GDM1 (cell line): ENCODE measurements around the gene MYO3A.
"Not testable (repeated sequence)": the region's sequence is repeated elsewhere in the genome, so short reads cannot be mapped to it uniquely, and the experiment has no call there.

Experiments used
- DNase-seq: peaks from one replicate; lab custom pipeline; 2025; lab: John Stamatoyannopoulos, UW

Gene MYO3A

GRCh38 chr10:25988583-25988982, 54.6 kb downstream of the MYO3A start:
- no peak for DNase-seq

GRCh38 chr10:25989951-25990350, 55.9 kb downstream of the MYO3A start:
- no peak for DNase-seq

DNA sequence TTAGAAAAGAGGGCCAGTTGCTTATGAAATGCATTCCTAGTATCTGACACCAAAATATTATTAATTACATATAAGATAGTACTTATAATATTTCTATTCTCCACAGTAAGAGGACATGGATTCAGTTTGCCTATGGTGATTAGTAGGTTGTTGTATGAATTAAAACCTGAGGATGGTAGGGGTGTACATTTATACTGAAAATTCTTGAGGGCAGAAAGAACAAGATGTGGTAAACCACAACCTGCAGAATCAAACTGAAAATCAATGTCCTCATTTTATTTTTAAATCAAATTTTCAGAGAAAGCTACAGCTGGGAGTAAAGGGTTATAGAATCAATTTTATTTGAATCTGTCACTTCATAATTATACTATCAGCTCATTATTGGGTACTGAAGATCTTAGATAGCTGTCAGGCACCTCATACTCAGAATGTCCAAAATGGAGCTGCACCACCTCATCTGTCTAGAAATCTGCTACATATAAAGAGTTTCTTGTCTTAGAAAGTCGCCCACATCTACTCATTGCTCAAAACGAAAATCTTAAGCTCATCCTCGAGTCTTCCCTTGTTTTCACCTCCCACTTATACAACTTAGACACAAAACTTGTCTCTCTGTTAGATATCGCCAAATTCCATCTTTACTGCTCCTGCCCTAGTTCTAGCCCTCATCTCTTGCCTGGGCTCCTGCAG, 65.4 kb downstream of the MYO3A start:
- DNase-seq: no peak

DNA sequence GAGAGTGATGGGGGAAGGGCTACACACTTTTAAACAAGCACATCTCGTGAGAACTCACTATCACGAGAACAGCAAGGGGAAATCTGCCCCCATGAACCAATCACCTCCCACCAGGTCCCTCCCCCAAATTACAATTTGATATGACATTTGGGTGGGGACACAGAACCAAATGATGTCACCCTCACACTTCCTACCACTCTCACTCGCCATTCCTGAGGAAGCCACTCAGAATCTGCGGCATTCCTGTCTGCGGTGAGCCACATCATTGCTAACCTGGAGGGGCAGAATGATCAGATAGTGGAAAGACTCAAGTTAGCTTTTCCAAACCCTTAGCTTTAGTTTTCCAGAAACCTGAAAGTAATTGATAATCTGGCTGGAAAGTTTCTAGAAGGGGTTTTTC, 66.9 kb downstream of the MYO3A start:
- no peak for DNase-seq

DNA sequence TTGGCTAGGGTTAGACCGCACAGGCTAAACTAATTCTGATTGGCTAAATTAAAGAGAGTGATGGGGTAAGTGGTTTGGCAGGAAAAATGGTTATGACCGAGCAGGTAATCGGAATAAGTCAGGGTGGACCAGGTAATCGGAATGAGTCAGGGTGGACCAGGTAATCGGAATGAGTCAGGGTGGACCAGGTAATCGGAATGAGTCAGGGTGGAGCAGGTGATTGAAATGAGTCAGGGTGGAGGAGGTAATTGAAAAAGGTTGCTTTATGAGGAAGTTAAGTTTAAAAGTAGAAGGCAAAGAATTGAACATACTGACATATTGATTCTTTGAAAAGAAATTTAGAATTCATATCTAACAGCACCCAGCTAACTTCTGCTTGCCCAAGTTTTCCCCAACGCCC, 68.4 kb downstream of the MYO3A start:
- not testable (repeated sequence) for DNase-seq

DNA sequence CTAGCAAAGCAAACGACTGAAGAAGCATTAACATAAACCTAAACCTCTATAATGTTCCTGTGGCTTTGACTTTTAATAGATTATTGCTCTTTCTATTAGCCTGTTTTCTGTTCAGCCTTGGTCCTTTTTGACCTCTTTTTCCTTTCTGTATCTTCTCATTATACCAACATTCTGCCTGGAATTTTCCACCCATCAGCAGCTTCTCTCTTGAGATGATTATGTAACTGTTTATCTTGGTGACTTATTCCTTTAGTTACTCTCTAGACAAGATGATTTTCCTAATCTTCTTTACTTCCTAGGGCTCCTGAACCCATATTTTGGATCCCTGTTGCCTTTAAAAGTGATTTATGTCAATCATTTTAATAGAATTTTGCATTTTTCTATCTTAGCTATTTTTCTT, 81.1 kb downstream of the MYO3A start:
- no peak for DNase-seq

- no peak for DNase-seq
These were observed 88.8 kb downstream of the MYO3A start for GRCh38 chr10:26022831-26023230.

- DNase-seq: no peak
These were observed 90.3 kb downstream of the MYO3A start for GRCh38 chr10:26024303-26024702.

DNA sequence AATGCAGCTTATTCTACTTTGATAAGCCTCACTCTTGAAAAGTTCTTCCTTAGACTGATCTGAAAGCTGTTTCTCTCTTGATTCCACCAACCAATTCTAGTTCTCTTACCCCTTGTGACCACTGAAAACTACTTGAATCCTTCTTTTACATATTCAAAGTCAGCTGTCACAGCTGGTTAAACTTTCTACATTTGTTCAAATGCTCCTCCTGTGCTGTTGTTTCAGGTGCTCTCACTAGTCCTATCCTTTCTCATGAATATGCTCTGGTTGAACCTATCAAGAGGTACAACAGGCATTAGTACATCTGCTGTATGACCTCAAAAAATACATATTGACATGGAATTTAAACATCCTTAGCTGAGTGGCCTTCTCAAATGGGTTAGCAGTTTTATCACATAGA, 91.5 kb downstream of the MYO3A start:
- DNase-seq: no peak

GRCh38 chr10:26029858-26030257, 95.8 kb downstream of the MYO3A start:
- DNase-seq: no peak

- DNase-seq: no peak
These were observed 97.3 kb downstream of the MYO3A start for GRCh38 chr10:26031300-26031699.

DNA sequence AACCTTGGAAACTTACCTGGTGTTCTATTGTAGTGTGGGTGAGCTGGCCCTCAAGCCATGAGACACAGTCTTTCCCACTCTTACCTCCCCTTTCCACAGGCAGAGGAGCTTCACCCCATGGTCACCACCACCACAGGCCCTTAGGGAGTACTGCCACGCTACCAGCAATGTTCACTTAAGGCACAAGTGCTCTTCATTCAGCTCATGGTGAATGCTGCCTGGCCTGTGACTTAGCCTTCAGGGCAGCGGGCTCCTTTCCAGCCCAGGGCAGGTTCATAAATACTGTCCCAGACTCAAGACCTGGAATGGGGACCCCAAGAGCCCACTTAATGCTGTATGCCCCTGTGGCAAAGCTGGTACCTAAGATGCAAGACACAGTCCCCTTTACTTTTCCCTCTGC, 109.4 kb downstream of the MYO3A start:
- no peak for DNase-seq

DNA sequence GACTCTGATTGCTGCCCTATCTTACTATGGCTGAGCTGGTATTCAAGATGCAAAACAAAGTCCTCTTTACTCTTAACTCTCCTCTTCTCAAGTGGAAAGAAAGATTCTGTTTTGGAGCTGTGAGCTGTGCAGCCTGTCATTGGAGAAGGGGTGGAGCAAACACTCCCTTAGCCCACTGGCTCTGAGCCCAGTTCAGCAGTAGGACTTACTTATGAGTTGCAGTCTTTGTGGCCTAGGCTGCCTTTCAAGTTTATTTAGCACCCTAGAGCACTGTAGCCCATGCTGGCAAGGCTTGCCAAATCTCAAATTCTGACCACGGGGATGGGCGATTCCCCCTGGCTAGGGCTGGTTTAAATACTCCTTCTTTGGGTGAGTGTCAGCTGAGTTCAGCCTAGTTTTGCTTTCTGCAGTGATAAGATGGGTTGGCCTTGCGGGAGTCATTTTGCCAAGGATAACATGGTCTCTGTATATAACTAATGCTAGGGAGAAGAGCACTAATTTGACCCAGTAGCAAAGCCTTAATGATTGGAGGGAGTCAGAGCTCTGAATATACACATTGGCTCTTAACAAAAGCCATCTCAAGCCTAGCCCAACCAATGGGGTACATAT, 110.2 kb downstream of the MYO3A start:
- no peak for DNase-seq

- no peak for DNase-seq
These were observed 112.2 kb downstream of the MYO3A start for GRCh38 chr10:26046073-26046700.

GRCh38 chr10:26048756-26049155, 114.7 kb downstream of the MYO3A start:
- DNase-seq: no peak

GRCh38 chr10:26052326-26052725, 118.3 kb downstream of the MYO3A start:
- DNase-seq: no peak

DNA sequence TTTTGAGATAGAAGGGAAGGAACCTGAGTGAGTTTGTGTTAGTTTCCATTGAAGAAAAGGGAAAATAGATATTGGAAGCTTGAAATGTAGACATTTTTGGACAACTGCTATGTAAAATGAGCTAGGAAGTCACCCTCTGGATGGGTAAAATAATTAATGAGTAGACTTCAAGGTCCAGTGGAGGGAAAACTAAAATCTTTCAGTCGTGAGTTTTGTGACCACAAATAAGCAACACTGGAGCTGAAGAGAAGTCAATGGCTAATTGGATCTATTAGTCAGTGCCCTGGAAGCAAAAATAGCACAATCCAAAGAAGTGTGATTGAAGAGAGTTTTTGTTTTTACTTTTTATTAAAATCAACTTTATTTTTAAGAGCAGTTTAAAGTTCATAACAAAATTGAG, 123.4 kb downstream of the MYO3A start:
- no peak for DNase-seq

DNA sequence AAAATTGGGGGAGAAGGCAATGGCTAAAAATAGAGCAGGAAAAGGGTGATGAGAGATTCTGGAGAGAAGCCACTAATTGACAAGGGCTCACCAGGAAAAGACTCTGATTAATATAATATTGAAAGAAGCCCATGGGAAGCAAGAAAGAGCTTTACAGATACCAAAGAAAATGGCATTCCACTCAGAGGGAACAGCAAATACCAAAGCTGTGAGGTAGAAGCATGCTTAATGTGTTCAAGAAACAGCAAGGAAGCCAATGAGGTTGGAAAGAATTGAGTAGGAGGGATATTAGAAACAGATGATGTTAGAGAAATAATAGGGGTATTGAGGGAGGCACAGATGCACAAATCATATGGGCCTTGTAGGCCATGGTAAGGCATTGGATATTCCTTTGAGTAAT, 130.1 kb downstream of the MYO3A start:
- DNase-seq: no peak

- no peak for DNase-seq
These were observed 133.7 kb downstream of the MYO3A start for GRCh38 chr10:26067680-26068079.

GRCh38 chr10:26080971-26081370, 146.9 kb downstream of the MYO3A start:
- DNase-seq: not testable (repeated sequence)

DNA sequence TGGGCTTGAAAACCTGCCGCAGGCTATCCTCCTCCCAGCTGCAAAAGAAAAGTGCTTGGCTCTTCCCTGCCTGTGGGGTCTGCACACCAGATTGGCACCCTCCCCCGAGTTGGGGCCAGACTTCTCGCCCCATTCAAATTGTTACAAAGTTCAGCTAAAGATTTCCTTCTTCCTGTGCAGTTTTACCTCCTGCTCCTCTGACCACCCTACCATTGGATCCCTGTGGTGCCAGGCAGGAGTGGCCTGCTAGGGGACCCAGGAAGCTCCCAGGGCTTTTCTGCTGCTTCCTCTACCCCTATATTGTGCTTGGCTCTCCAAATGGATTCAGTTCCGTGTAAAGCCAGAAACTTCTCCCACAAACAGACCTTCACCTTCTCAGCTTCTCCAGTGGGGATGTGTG, 147.4 kb downstream of the MYO3A start:
- DNase-seq: no peak

DNA sequence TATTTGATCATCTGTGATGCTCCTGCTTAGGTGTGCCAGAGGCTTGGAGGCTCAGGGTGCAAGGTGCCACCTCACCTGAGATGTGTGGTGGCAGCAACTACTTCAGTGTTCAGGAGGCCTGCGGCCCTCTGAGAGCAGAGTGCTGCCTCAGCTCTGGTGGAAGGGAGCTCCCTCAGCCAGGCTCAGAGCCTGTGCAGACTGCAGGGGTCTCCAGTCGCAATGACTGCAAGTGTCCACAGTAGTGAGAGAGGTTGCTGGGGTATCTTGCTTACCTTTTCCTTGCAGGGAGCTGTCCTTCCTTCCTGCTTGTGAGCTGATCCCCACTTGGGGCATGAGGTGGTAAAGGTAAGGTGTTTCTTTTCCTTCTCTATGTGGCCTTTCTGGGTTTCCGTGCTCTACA, 151.5 kb downstream of the MYO3A start:
- DNase-seq: no peak

DNA sequence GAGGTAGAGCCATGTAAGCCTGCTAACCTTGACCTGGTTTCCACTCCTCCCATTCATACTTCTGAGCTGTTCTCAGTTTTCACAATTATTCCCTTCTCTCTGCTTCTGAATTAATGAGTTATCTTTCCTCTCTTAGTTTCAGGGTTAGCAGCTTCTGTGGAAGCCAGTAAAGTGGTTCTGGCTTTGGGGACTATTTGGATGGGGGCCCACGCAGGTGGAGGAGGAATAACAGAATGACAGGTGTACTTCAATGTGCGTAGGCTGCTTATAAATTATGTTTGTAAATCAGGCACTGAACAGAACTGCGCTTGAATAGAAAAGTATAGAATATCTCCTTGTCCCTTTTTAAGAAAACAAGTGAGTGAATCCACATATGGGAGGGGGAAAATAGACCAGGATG, 153.6 kb downstream of the MYO3A start:
- no peak for DNase-seq

GRCh38 chr10:26090026-26090425, 156.0 kb downstream of the MYO3A start:
- DNase-seq: no peak
